GF-D8 (cell line): ENCODE results near the gene PRDM2.

ENCODE experiments used
- DNase-seq: peaks from one replicate; lab custom pipeline; 2025; lab: John Stamatoyannopoulos, UW

PRDM2 gene

GRCh38 chr1:13814131-13814530, 114.1 kb downstream of the PRDM2 start:
- no peak for DNase-seq

GRCh38 chr1:13816016-13816760, 116.2 kb downstream of the PRDM2 start:
- DNase-seq = no peak

GRCh38 chr1:13817906-13818305, 117.9 kb downstream of the PRDM2 start:
- no peak for DNase-seq

GRCh38 chr1:13818926-13819325, 118.9 kb downstream of the PRDM2 start:
- DNase-seq = no peak

GRCh38 chr1:13819642-13820041, 119.7 kb downstream of the PRDM2 start:
- DNase-seq = no peak

GRCh38 chr1:13820055-13820454, 120.1 kb downstream of the PRDM2 start:
- no peak for DNase-seq

GRCh38 chr1:13820456-13820855, 120.5 kb downstream of the PRDM2 start:
- no peak for DNase-seq

- DNase-seq = no peak
Measured at GRCh38 chr1:13823126-13823880, 123.3 kb downstream of the PRDM2 start.

- no peak for DNase-seq
Measured at GRCh38 chr1:13823936-13824335, 123.9 kb downstream of the PRDM2 start.

- no peak for DNase-seq
Measured at GRCh38 chr1:13824626-13825025, 124.6 kb downstream of the PRDM2 start.

GRCh38 chr1:13825033-13825432, 125.0 kb downstream of the PRDM2 start:
- no peak for DNase-seq

GRCh38 chr1:13826009-13826408, 126.0 kb downstream of the PRDM2 start:
- no peak for DNase-seq

- DNase-seq = no peak
Measured at GRCh38 chr1:13826591-13826990, 126.6 kb downstream of the PRDM2 start.

GRCh38 chr1:13828454-13829151, 128.6 kb downstream of the PRDM2 start:
- DNase-seq = no peak

- no peak for DNase-seq
Measured at GRCh38 chr1:13829152-13829769, 129.3 kb downstream of the PRDM2 start.

- DNase-seq = no peak
Measured at GRCh38 chr1:13830170-13830569, 130.2 kb downstream of the PRDM2 start.

- DNase-seq = no peak
Measured at GRCh38 chr1:13830616-13831280, 130.8 kb downstream of the PRDM2 start.

- no peak for DNase-seq
Measured at GRCh38 chr1:13832100-13832499, 132.1 kb downstream of the PRDM2 start.

- no peak for DNase-seq
Measured at GRCh38 chr1:13832536-13832935, 132.5 kb downstream of the PRDM2 start.

GRCh38 chr1:13836136-13836535, 136.1 kb downstream of the PRDM2 start:
- DNase-seq = no peak

GRCh38 chr1:13836631-13837030, 136.6 kb downstream of the PRDM2 start:
- DNase-seq = no peak

GRCh38 chr1:13838236-13838635, 138.2 kb downstream of the PRDM2 start:
- no peak for DNase-seq
